OCI-LY7 (cell line): Measurements from ENCODE around the gene KHK. TPM values are rescaled to one million over a fixed set of nuclear protein-coding genes. Genes with fewer than 3 reads are reported as not detected.
A peak's percentile ranks its signal among the peaks of the same experiment; 100 is the strongest.

Experiments
- BruUV-seq: library from RNA; stranded (reverse); fragments of 400-500 nt; replicated peaks from 2 replicates; lab custom pipeline; 2021; lab: Mats Ljungman, UMichigan
- CTCF ChIA-PET: fragments of 300-600 bp; sonication (Branson Sonifier 250); formaldehyde crosslinking; loops from one replicate; lab custom pipeline; 2022; ENCODE audit warnings: antibody characterized with exemption; ENCODE audit not compliant: unreplicated experiment; lab: Charles Lee
- POLR2A ChIA-PET: fragments of 300-600 bp; sonication (Branson Sonifier 250); formaldehyde crosslinking; loops from one replicate; lab custom pipeline; 2022; ENCODE audit warnings: antibody characterized with exemption; lab: Charles Lee
- DNase-seq: peaks from one replicate; pipeline ENCODE4 v3.0.0-alpha.2; 2015; ENCODE audit warnings: low spot score
- H2AFZ ChIP-seq: fragments of 200-600 bp; sonication (generic), shearing (Covaris generic); 2 replicates; pipeline ENCODE4 v1.6.1; 2014; ENCODE audit warnings: mild to moderate bottlenecking, antibody characterized with exemption, low read length, moderate library complexity
- H3K27ac ChIP-seq: fragments of 200-600 bp; sonication (generic); 2 replicates; pipeline ENCODE4 v1.5.1; 2014; ENCODE audit warnings: mixed run types, low read depth, mild to moderate bottlenecking, moderate library complexity, low read length, inconsistent platforms; ENCODE audit not compliant: poor library complexity, severe bottlenecking
- H3K36me3 ChIP-seq: fragments of 200-600 bp; sonication (generic); 2 replicates; pipeline ENCODE4 v1.6.1; 2014; ENCODE audit warnings: mild to moderate bottlenecking, antibody characterized with exemption, low read length, moderate library complexity, mixed read lengths; ENCODE audit not compliant: insufficient read depth
- H3K4me1 ChIP-seq: fragments of 200-600 bp; sonication (generic); 2 replicates; pipeline ENCODE4 v1.5.1; 2014; ENCODE audit warnings: mild to moderate bottlenecking, low read length; ENCODE audit not compliant: insufficient read depth, poor library complexity, severe bottlenecking
- H3K4me2 ChIP-seq: fragments of 200-600 bp; sonication (generic); 2 replicates; pipeline ENCODE4 v1.6.1; 2014; ENCODE audit warnings: mild to moderate bottlenecking, low read length
- H3K4me3 ChIP-seq: fragments of 200-600 bp; sonication (generic); 2 replicates; pipeline ENCODE4 v1.5.1; 2014; ENCODE audit warnings: mild to moderate bottlenecking, low read depth, low read length; ENCODE audit not compliant: poor library complexity, severe bottlenecking
- H3K79me2 ChIP-seq: fragments of 200-600 bp; sonication (generic); 2 replicates; pipeline ENCODE4 v1.6.1; 2016; ENCODE audit warnings: low read depth, mild to moderate bottlenecking, low read length, moderate library complexity, mixed read lengths; ENCODE audit not compliant: insufficient read depth
- H3K9me2 ChIP-seq: fragments of 200-600 bp; sonication (generic); 2 replicates; pipeline ENCODE4 v1.6.1; 2016; ENCODE audit warnings: mild to moderate bottlenecking, low read length, mixed read lengths; ENCODE audit not compliant: insufficient read depth
- H3K9me3 ChIP-seq: fragments of 200-600 bp; sonication (generic); 2 replicates; pipeline ENCODE4 v1.6.1; 2014; ENCODE audit warnings: mild to moderate bottlenecking, mixed run types, low read length, mixed read lengths
- H4K20me1 ChIP-seq: fragments of 200-600 bp; sonication (generic); 2 replicates; pipeline ENCODE4 v1.6.1; 2014; ENCODE audit warnings: mild to moderate bottlenecking, antibody characterized with exemption, low read length, moderate library complexity, mixed read lengths; ENCODE audit not compliant: insufficient read depth
- EZH2phosphoT487 ChIP-seq: fragments of 200-600 bp; sonication (generic); IDR thresholded peaks from 2 replicates; pipeline ENCODE4 v1.6.1; 2018; ENCODE audit warnings: low read depth, borderline replicate concordance, mild to moderate bottlenecking, mixed run types, antibody characterized with exemption, low read length, moderate library complexity, mixed read lengths
- intact Hi-C: fragments of 100-400 bp; cut with micrococcal nuclease; formaldehyde crosslinking; loops from one replicate; pipeline ENCODE4 v1.10.0; 2022; ENCODE audit not compliant: unreplicated experiment
- total RNA-seq, 2 experiments: library from RNA; depleted of rRNA in 1 of 2; stranded (reverse); fragments of >200 nt in 1 of 2; shearing (Covaris generic) in 1 of 2; gene quantifications; 2 replicates each; pipeline ENCODE4 v1.2.3, GENCODE V29; 2014 to 2022
- TF ChIP-seq, protein P1 (sequence below): fragments of 200-600 bp; sonication (generic); conservative IDR thresholded peaks from 2 replicates; pipeline ENCODE4 v1.5.1; 2014; ENCODE audit warnings: mild to moderate bottlenecking, antibody characterized with exemption, low read length, moderate library complexity, mixed read lengths

KHK gene
- total RNA-seq, 2 experiments from 2014 or later: 9.7 to 17.9 TPM

DNA sequence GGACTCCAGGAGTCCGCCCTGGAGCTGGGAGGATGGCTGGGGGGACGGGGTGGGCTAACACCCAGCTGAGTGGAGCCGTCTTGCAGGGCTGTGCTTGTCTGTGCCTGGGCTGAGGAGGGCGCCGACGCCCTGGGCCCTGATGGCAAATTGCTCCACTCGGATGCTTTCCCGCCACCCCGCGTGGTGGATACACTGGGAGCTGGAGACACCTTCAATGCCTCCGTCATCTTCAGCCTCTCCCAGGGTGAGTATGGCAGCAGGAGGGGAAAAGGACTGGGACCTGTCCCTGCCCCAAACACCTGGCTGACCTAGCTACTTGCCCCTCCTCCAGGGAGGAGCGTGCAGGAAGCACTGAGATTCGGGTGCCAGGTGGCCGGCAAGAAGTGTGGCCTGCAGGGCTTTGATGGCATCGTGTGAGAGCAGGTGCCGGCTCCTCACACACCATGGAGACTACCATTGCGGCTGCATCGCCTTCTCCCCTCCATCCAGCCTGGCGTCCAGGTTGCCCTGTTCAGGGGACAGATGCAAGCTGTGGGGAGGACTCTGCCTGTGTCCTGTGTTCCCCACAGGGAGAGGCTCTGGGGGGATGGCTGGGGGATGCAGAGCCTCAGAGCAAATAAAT, 12.9 kb downstream of the KHK start:
- Histone ChIP-seq H3K4me3 (no peak overlapping the region), H3K27ac (no peak overlapping the region), H3K4me1 (peaks cover 14% of the 10 kb centered on the region), H3K9me2 (no peaks in the 10 kb centered on the region), H3K9me3 (no peaks in the 10 kb centered on the region), H2AFZ (no peak overlapping the region), H3K79me2 (no peaks in the 10 kb centered on the region), H3K4me2 (no peak overlapping the region), H3K36me3 (no peaks in the 10 kb centered on the region), H4K20me1 (no peaks in the 10 kb centered on the region)
- intact Hi-C loops: no loop called here
- BruUV-seq: TSS peak; percentile 48
- no peak for DNase-seq
- ChIA-PET CTCF (interaction anchor here (0.8 to 1.2 kb wide), 4 partner anchors 34 to 200 kb away, joined by 3 to 6 read pairs (median 4); no protein-coding TSS in a partner anchor), POLR2A (interaction anchor here (0.6 kb wide), 2 partner anchors 83 to 177 kb away, joined by 3 to 5 read pairs; no protein-coding TSS in a partner anchor)
- TF ChIP-seq EZH2phosphoT487: no peak
- TF ChIP-seq, protein P1, sequence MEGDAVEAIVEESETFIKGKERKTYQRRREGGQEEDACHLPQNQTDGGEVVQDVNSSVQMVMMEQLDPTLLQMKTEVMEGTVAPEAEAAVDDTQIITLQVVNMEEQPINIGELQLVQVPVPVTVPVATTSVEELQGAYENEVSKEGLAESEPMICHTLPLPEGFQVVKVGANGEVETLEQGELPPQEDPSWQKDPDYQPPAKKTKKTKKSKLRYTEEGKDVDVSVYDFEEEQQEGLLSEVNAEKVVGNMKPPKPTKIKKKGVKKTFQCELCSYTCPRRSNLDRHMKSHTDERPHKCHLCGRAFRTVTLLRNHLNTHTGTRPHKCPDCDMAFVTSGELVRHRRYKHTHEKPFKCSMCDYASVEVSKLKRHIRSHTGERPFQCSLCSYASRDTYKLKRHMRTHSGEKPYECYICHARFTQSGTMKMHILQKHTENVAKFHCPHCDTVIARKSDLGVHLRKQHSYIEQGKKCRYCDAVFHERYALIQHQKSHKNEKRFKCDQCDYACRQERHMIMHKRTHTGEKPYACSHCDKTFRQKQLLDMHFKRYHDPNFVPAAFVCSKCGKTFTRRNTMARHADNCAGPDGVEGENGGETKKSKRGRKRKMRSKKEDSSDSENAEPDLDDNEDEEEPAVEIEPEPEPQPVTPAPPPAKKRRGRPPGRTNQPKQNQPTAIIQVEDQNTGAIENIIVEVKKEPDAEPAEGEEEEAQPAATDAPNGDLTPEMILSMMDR: no peak

DNA sequence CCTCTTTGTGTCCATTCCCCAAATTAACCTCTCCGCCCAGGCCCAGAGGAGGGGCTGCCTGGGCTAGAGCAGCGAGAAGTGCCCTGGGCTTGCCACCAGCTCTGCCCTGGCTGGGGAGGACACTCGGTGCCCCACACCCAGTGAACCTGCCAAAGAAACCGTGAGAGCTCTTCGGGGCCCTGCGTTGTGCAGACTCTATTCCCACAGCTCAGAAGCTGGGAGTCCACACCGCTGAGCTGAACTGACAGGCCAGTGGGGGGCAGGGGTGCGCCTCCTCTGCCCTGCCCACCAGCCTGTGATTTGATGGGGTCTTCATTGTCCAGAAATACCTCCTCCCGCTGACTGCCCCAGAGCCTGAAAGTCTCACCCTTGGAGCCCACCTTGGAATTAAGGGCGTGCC, 13.5 kb downstream of the KHK start:
- no peaks in the 10 kb centered on the region for H3K9me2 ChIP-seq
- ChIA-PET CTCF (interaction anchor here (1.1 to 1.2 kb wide), 3 partner anchors 33 to 179 kb away, joined by 3 to 6 read pairs (median 3); no protein-coding TSS in a partner anchor), POLR2A (no interaction called here)
- H3K4me2 ChIP-seq: no peak overlapping the region
- peaks cover 14% of the 10 kb centered on the region for H3K4me1 ChIP-seq
- no peak overlapping the region for H3K27ac ChIP-seq
- no peak overlapping the region for H2AFZ ChIP-seq
- TF ChIP-seq, protein P1: peak; percentile 37; the same call in 1 of the 2 replicates
- no peak for TF ChIP-seq EZH2phosphoT487
- no peaks in the 10 kb centered on the region for H3K9me3 ChIP-seq
- no TSS peak for BruUV-seq
- no peak overlapping the region for H3K4me3 ChIP-seq
- H3K36me3 ChIP-seq: no peaks in the 10 kb centered on the region
- intact Hi-C loops: no loop called here
- no peak for DNase-seq
- no peaks in the 10 kb centered on the region for H4K20me1 ChIP-seq
- no peaks in the 10 kb centered on the region for H3K79me2 ChIP-seq

DNA sequence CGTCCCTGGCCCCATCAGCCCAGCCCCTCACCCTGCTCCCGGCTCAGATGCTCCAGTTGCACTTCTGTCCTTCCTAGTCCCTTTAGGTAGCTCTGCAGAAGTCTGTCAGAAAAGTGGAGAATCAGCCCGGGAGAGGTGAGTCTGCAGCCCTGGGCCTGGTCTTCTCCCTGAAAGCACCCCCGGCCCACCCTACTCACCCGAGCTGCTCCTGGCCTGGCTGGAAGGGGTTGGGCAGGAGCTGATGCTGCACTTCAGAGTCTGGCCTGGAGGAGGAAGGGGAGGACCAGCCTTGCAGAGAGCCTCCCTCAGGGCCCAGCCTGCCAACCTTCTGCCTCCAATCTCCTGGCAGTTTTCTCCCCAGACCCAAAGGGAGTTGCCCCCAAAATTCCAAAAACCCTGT, 15.8 kb downstream of the KHK start:
- Histone ChIP-seq H2AFZ (no peak overlapping the region), H3K4me1 (peaks cover 10% of the 10 kb centered on the region), H3K79me2 (no peaks in the 10 kb centered on the region), H3K36me3 (no peaks in the 10 kb centered on the region), H3K9me3 (no peaks in the 10 kb centered on the region), H4K20me1 (no peaks in the 10 kb centered on the region), H3K27ac (no peak overlapping the region), H3K4me3 (no peak overlapping the region), H3K9me2 (no peaks in the 10 kb centered on the region), H3K4me2 (no peak overlapping the region)
- no peak for DNase-seq
- intact Hi-C loops: no loop called here
- CTCF ChIA-PET: interaction anchor here (1.2 kb wide), 1 partner anchor 68 kb away, joined by 3 read pairs; no protein-coding TSS in a partner anchor
- POLR2A ChIA-PET: interaction anchor here (0.6 kb wide), 1 partner anchor 298 kb away, joined by 4 read pairs; no protein-coding TSS in a partner anchor
- no peak for TF ChIP-seq EZH2phosphoT487
- TF ChIP-seq, protein P1: no peak
- BruUV-seq: no TSS peak
